Activated naive CD8-positive, alpha-beta T cell (primary cell): ENCODE measurements around the gene ZRANB2.

Experiments
- H3K27ac Mint-ChIP-seq: one replicate; pipeline ENCODE4 v1.8.0; 2021; ENCODE audit warnings: mixed read lengths
- H3K27me3 Mint-ChIP-seq: one replicate; pipeline ENCODE4 v1.8.0; 2021; ENCODE audit warnings: mixed read lengths
- H3K36me3 Mint-ChIP-seq: one replicate; pipeline ENCODE4 v1.8.0; 2021; ENCODE audit warnings: mixed read lengths
- H3K4me1 Mint-ChIP-seq: one replicate; pipeline ENCODE4 v1.8.0; 2021; ENCODE audit warnings: low read depth, mixed read lengths
- H3K4me3 Mint-ChIP-seq: one replicate; pipeline ENCODE4 v1.8.0; 2021; ENCODE audit warnings: mild to moderate bottlenecking, mixed read lengths
- H3K9me3 Mint-ChIP-seq: one replicate; pipeline ENCODE4 v1.8.0; 2021; ENCODE audit warnings: low read depth, mixed read lengths

Gene ZRANB2

GRCh38 chr1:71023515-71023914 is 57.3 kb downstream of the ZRANB2 start:
- Mint-ChIP-seq H3K4me3 (no peak overlapping the region), H3K9me3 (no peaks in the 10 kb centered on the region), H3K36me3 (no peaks in the 10 kb centered on the region), H3K27me3 (peaks cover 7% of the 10 kb centered on the region), H3K27ac (no peak overlapping the region), H3K4me1 (no peaks in the 10 kb centered on the region)

GRCh38 chr1:71019233-71019969 is 61.4 kb downstream of the ZRANB2 start:
- Mint-ChIP-seq H3K27ac (no peak overlapping the region), H3K9me3 (no peaks in the 10 kb centered on the region), H3K27me3 (peaks cover 6% of the 10 kb centered on the region), H3K4me3 (no peak overlapping the region), H3K36me3 (no peaks in the 10 kb centered on the region), H3K4me1 (no peaks in the 10 kb centered on the region)

GRCh38 chr1:71018791-71019190 is 62.0 kb downstream of the ZRANB2 start:
- Mint-ChIP-seq H3K36me3 (no peaks in the 10 kb centered on the region), H3K9me3 (no peaks in the 10 kb centered on the region), H3K4me1 (no peaks in the 10 kb centered on the region), H3K4me3 (no peak overlapping the region), H3K27me3 (peaks cover 6% of the 10 kb centered on the region), H3K27ac (no peak overlapping the region)

GRCh38 chr1:71015745-71016144 is 65.1 kb downstream of the ZRANB2 start:
- H3K27ac Mint-ChIP-seq, result no peak overlapping the region
- H3K36me3 Mint-ChIP-seq, result no peaks in the 10 kb centered on the region
- no peaks in the 10 kb centered on the region for H3K4me1 Mint-ChIP-seq
- H3K4me3 Mint-ChIP-seq, result no peak overlapping the region
- no peaks in the 10 kb centered on the region for H3K9me3 Mint-ChIP-seq
- peaks cover 7% of the 10 kb centered on the region for H3K27me3 Mint-ChIP-seq

GRCh38 chr1:71014178-71014579 is 66.7 kb downstream of the ZRANB2 start:
- Mint-ChIP-seq H3K36me3 (no peaks in the 10 kb centered on the region), H3K27ac (no peak overlapping the region), H3K4me1 (no peaks in the 10 kb centered on the region), H3K27me3 (peaks cover 7% of the 10 kb centered on the region), H3K4me3 (no peak overlapping the region), H3K9me3 (no peaks in the 10 kb centered on the region)
